ACHN (cell line): Measurements from ENCODE around the gene SMIM1.
"Not testable (repeated sequence)": the region's sequence is repeated elsewhere in the genome, so short reads cannot be mapped to it uniquely, and the experiment has no call there.

Source experiments
- DNase-seq: peaks from one replicate; pipeline ENCODE4 v3.0.0-alpha.2; 2015
- in situ Hi-C: cut with HindIII; loops from 2 replicates; pipeline ENCODE4 v1.10.0; 2017; ENCODE audit warnings: low sequenced_read_pairs, low pct_ligation_motif_present, low pct_unique_long_range_greater_than_20kb

The SMIM1 gene

DNA sequence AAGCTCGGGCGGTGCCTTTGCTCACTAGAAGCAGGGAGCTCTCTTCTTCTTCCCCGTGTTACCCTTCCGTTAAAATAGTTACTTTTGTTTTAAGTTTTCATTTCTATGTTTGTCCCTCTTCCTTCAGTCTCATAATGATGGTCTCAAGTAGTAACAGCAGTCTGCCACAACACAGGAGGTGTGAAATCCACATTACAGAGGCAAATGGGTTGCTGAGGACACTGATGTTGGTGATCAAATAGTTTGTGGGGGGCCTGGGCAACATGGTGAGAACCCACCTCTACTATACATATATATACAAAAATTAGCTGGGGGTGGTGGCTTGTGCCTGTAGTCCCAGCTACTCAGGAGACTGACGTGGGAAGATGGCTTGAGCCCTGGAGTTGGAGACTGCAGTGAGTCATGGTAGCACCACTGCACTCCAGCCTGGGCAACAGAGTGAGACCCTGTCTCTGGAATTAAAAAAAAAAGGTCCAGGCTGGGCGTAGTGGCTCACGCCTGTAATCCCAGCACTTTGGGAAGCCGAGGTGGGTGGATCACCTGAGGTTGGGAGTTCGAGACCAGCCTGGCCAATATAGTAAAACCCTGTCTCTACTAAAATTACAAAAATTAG lies 37.7 kb downstream of the SMIM1 start:
- in situ Hi-C loops, DNase-seq: not testable (repeated sequence)

DNA sequence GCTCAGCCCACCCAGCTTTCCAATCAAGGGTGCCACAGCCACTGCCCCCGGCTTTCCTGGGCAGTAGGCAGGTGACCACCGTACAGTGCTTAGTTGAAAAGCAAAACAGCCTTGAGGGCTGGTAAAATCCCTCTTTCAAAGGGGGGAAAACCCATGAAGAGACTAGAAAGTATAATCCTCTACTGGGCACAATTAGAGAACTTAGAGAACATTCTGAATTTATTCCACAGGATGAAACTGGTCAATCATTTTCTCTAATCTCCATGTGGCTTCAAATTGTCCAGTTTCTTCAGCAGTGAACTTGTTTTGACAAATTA lies 39.0 kb downstream of the SMIM1 start:
- in situ Hi-C loops = no loop called here
- DNase-seq = no peak

DNA sequence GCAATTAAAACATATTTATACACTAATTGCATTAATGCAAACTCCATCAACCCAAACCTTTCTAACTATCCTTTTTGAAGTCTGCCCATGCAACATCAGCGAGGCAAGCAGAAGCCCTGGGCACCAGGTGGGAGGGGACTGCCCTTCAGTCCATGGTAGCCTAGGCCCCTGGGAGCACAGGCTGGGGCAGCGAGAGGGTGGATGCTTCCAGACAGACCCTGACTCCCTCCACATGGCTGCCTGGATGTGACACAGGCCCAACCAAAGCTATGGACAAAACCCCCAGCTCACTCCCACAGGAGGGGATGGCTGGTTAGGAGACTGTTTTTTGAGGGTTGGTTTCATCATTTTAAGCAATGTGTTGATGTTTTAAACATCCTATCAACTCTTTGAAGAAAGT lies 41.5 kb downstream of the SMIM1 start:
- no peak for DNase-seq
- in situ Hi-C loops = no loop called here

DNA sequence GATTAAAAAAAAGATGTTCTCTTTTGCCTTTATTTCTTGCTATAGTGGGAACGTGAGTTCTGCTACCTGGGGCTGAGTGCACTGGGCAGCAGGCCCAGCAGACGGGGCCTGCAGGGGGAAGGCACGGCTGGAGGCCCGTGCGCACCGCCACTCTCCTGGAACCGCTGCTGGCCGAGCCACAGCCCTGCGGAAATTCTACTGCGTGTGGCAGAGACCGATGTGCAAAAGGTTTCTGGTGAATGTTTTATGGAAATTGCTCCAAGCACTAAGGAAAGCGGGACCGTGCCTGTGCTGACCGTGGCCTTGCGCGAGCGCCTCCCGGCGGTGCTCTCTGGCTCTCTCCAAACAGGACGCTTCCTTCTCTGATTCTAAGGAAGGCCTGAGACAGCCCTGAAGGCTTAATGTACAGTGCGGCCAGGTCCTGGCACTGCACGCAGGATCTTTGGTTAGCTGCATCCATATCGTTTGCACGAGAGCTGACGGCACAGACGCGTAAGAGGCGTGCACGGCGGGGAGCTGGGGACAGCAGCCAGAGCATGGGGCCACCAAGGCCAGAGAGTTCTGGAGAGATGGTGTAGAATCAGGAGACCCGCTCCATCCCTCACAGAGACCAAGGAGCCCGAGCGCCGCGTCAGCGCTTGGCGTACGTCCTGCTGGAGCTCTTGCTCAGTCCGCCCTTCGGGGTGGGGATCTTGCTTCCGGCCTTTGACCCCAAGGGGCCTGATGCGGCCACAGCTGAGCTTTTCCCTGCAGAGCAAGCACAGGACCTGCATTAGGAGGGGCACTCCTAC lies 42.4 kb downstream of the SMIM1 start:
- no peak for DNase-seq
- in situ Hi-C loops = no loop called here

DNA sequence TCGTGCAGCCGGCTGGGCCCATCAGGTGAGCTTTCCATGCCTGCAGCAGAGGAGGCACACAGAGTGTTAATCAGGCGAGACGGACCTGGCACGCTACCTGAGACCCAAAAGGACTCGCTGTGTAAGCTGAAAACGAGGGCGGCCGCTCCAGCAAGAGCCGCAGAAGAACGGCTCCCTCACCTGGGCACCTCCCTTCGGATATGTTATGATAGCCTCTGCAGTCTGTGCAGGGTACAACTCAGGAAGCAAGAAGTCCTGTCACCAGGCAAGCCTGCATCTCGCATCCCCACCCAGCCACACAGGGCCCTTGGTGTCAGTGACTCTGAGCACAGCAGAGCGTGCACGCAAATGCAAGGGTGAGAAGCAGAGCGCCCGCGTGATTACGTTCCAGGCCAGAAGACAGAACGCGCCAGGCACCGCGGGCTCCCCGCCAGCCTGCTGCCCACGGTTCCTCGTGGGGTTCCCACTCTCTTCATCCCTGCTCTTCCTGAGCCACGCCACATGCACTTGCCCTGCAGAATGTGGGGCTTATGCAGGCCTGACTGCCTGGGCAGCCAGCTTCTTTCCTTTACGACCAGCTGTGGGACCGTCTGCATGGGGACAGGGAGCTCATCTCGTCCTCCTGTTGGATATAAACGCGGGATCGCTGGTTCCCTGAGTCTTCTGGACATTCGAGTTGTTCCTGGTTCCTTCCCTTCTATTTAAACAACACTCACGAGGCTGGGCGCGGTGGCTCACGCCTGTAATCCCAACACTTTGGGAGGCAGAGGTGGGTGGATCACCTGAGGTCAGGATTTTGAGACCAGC lies 44.0 kb downstream of the SMIM1 start:
- no peak for DNase-seq
- in situ Hi-C loops = no loop called here

DNA sequence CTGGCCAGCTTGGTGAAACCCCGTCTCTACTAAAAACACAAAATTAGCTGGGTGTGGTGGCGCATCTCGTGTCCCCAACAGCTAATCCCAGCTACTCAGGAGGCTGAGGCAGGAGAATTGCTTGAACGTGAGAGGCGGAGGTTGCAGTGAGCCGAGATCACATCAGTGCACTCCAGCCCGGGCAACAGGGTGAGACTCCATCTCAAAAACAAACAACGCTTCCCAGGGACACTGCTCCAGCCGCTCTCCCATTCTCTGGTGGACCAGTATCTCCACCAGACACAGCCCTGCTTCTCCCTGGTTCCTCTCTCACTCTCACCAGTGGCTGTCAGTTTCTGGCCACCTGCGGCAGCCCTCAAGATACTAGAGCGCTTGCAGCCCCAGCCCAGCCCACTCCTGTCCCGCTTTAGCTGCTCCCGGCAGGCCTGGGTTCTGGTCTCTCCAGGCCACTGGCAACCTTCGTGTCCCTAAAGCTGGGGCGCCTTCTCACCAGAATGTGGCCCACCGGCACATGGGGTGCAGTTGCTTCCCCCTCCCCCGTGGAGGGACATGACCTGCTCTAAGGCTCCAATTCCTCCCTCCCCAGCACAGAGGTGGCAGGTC lies 44.7 kb downstream of the SMIM1 start:
- in situ Hi-C loops = no loop called here
- no peak for DNase-seq

DNA sequence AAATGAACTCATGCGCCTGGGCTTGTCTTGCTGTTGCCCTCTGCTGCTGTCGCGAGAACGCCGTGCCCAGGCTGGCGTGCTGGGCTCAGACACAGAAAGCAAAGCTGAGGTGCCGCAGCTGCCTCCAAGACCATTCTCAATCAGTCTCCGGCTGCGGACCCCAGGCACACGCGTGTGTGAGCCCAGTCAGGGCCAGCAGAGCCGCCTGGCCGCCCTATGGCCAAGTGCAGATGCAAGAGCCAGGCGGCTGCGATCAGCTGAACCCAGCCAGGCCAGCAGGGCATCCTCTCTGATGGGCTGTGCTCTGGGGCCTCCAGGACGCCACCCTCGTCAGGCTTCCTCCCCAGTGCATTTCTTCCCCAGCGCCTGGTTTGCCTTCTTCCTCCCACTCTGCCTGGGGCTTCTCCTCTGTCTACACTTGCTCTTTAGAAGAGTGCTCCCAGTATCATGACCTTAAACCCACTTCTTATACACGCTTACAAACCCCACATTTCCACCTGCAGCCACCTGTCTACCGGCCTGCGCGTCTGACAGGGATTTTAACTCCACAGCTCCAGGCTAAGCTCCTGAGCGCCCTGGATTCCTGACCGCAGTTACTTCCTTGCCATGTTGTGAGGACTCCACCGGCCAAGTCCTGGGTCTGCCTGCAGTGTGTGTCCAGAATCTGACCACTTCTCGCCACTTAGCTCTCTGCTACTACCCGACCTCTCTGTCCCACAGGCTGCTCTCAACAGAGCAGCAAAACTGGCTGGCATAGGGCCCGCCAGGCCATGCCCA lies 45.5 kb downstream of the SMIM1 start:
- in situ Hi-C loops = no loop called here
- no peak for DNase-seq

DNA sequence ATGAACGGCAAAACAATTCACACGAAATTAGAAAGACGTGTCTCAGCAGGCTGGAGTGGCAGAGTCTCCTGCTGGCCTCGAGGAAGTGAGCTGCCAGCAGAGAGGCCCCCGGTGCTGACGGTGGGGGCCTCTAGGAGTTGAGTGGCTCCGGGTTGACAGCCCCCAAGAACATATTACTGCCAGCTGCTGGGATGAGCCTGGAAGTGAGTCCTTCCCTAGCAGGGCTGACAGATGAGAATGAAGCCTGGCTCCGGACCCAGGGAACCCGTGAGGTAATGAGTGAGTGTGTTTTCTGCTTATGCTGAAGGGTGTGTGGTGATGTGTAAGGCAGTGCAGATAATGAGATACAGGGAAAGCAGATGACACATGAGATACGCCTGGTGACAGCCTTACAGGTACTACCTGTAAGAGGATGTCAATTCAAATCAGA lies 47.2 kb downstream of the SMIM1 start:
- in situ Hi-C loops = no loop called here
- no peak for DNase-seq

DNA sequence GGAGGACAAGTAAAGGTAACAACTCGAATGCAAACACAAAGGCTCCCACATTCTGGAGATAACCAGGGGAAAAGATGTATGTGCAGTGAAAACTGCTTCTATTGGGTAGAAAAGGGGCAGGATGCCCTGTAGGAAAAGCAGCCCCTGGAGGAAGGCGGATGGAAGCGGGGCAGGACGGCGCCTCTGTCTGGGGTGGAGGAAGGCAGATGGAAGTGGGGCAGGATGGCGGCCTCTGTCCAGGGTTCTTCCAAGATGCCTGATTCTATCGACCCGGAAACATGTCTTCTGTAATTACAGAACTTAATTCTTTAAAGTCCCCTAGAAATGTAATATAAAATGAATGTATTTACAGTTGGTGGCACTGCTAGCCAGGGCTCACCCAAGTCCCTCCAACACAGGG lies 47.8 kb downstream of the SMIM1 start:
- in situ Hi-C loops = no loop called here
- DNase-seq = no peak

DNA sequence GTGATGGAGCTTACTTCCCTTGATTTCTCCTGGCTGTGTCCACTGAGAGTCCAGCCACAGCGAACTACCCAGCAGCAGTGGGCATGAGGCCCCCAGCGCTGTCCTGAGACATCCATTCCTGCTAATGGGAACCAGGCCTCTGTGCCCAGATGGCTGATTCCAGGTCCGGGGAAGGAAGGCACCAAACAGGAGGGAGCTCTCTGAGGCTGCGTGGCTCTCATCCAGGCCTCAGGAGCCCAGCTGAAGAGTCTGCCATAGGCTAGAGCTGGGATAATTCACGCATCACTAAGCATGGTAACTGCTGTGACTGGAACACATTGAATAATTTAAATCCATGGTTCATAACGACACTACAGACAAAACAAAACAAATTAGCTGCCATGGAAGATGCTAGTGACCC lies 48.5 kb downstream of the SMIM1 start:
- peak; percentile 13 for DNase-seq
- in situ Hi-C loops = no loop called here

DNA sequence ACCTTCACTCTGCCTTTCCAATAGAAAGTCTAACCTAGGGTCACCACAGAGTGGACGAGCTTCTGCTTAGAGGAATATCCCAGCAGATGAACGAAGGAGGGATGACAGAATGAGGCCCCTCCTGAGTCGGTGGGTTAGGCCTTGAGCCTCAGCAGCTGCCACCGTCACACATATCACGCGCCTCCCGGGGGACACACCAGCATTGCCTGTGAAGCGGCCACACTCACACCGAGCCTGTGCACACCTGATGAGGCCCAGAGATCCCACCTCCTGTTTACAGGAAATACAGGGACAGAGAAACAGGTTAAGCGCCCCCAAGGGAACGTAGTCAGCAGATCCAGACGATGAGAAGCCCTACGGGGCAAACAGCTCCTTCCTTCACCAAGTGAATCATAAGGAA lies 48.9 kb downstream of the SMIM1 start:
- in situ Hi-C loops = no loop called here
- DNase-seq = no peak

DNA sequence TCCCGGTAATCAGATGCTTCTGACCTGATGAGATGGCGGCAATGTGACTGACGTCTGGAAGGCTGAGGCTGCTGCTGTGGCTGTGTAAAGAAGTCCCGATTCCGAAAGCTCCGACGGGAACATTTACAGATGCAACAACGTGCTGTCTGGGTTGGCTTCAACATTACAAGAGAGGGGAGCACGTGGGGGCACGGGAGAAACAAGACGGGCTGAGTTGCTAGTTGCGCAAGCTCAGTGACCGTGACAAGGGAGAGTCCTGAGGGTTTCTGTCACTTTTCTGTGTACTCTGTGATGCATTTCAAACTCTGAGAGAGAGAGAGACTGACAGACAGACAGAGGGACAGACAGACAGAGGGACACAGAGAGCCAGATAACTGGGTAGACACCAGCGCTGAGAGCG lies 49.4 kb downstream of the SMIM1 start:
- in situ Hi-C loops = no loop called here
- DNase-seq = no peak

DNA sequence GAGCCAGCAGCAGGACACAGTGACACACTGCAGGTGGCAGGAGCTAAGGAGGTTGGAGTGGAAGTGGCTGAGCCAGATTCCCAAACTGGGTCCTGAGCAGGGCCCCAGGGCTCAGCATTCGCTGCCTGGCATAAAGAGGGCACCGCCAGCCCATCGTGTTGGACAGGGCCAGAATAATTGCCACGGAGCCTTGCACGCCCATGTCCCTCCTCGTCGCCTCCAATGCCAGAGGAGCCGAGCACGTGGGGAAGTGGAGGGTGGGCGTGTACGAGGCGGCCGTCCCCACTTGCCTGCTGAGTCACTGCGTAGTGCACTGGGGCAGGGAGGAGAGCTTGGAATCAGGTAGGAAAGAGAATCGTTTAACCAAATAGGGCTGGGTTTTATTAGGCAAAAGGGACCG lies 49.9 kb downstream of the SMIM1 start:
- in situ Hi-C loops = no loop called here
- no peak for DNase-seq

DNA sequence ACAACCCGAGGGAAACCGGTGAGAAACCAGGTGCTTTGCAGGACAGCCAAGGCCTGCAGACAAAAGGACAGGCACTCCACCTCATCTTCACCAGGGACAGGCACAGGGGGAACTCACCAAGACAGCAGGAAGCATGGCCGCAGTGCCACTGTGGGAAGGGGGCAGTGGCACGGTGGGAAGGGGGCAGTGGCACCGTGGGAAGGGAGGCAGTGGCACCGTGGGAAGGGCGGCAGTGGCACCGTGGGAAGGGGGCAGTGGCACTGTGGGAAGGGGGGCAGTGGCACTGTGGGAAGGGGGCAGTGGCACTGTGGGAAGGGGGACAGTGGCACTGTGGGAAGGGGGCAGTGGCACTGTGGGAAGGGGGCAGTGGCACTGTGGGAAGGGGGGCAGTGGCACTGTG lies 52.1 kb downstream of the SMIM1 start:
- in situ Hi-C loops = no loop called here
- DNase-seq = no peak

DNA sequence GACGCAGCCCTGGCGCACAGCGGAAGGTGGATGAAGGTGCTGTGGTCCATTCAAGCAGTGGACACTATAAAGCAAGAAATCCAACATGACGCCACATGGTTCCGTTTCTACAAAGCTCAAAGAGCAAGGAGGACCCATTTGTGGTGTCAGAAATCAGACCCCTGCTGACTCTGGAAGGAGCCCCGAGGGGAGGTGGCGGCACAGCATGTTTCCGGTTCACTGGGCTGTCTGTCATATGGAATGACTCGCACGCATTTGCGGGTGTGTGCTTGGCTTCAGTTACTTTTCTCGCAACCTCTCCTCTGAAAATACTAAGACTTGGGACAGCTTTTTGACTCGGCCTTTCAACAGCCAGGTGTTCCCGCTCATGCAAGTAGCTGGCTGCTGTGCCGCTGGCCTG lies 52.8 kb downstream of the SMIM1 start:
- no peak for DNase-seq
- in situ Hi-C loops = no loop called here
